ENCODE data around the gene WDR82.

GRCh38 chr3:52303811-52304210 is 25.4 kb upstream of the WDR82 start:
- TF ChIP-seq CTCF (IDR thresholded peaks at IDR 0.05; ENCODE audit: control extremely low read depth in 1 of 3, insufficient read depth in 1 of 3, low read depth in 1 of 3, low read length in 3 of 3): no peak
- TF ChIP-seq SP1 (IDR thresholded peaks at IDR 0.05; ENCODE audit: low read depth, low read length): no peak
